NB4 (cell line): ENCODE results near the gene MYO1D.

ENCODE experiments used
- DNase-seq: peaks from one replicate; pipeline ENCODE4 v3.0.0; 2010; ENCODE audit warnings: low read depth
- H3K4me3 ChIP-seq: one replicate; pipeline ENCODE4 v1.5.1; 2011; ENCODE audit warnings: mild to moderate bottlenecking, low read depth, low read length, moderate library complexity
- MYC ChIP-seq: IDR thresholded peaks from 2 replicates; pipeline ENCODE4 v1.6.1; 2011; ENCODE audit warnings: low read depth, low read length
- POLR2A ChIP-seq: IDR thresholded peaks from 2 replicates; pipeline ENCODE4 v1.6.1; 2011; ENCODE audit warnings: mild to moderate bottlenecking; ENCODE audit not compliant: insufficient read length; ENCODE audit errors: extremely low read depth
- TF ChIP-seq, protein P1 (sequence below): IDR thresholded peaks from 2 replicates; pipeline ENCODE4 v1.6.1; 2011; ENCODE audit warnings: low read depth, low read length
- TF ChIP-seq, protein P2 (sequence below): IDR thresholded peaks from one replicate; pipeline ENCODE4 v1.5.1; 2012; ENCODE audit warnings: low read depth, low read length

The MYO1D gene

GRCh38 chr17:32697728-32698625 lies 178.9 kb downstream of the MYO1D start:
- TF ChIP-seq, protein P1, sequence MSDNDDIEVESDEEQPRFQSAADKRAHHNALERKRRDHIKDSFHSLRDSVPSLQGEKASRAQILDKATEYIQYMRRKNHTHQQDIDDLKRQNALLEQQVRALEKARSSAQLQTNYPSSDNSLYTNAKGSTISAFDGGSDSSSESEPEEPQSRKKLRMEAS: no peak
- TF ChIP-seq MYC: no peak
- DNase-seq: no peak
- H3K4me3 ChIP-seq: no peak overlapping the region

DNA sequence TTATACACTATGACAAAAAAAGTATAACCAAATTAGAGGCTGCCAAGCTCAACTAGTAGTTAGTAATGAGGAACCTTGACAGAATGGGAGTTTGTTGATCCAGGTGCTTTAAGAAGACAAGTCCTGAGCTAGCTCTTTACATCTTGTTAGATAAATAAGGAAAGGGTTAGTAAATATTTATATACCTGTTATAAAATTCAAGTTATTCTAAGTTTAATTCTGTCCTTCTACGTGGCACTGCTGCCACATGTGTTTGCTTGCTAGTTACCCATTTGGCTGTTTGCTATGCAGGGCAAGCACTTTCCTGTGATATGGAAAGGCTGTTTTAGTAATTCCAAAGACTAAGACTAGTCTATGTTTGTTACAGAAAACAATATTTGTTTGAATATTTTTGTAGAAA lies 180.5 kb downstream of the MYO1D start:
- no peak for DNase-seq
- H3K4me3 ChIP-seq: no peak overlapping the region
- TF ChIP-seq, protein P1: no peak
- TF ChIP-seq, protein P2, sequence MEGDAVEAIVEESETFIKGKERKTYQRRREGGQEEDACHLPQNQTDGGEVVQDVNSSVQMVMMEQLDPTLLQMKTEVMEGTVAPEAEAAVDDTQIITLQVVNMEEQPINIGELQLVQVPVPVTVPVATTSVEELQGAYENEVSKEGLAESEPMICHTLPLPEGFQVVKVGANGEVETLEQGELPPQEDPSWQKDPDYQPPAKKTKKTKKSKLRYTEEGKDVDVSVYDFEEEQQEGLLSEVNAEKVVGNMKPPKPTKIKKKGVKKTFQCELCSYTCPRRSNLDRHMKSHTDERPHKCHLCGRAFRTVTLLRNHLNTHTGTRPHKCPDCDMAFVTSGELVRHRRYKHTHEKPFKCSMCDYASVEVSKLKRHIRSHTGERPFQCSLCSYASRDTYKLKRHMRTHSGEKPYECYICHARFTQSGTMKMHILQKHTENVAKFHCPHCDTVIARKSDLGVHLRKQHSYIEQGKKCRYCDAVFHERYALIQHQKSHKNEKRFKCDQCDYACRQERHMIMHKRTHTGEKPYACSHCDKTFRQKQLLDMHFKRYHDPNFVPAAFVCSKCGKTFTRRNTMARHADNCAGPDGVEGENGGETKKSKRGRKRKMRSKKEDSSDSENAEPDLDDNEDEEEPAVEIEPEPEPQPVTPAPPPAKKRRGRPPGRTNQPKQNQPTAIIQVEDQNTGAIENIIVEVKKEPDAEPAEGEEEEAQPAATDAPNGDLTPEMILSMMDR: no peak
- TF ChIP-seq POLR2A: no peak
- TF ChIP-seq MYC: no peak

- DNase-seq: no peak
- no peak for TF ChIP-seq POLR2A
- TF ChIP-seq, protein P1: no peak
- TF ChIP-seq MYC: no peak
- TF ChIP-seq, protein P2: no peak
Measured at GRCh38 chr17:32695864-32696263, 181.1 kb downstream of the MYO1D start.

GRCh38 chr17:32693194-32693897 lies 183.6 kb downstream of the MYO1D start:
- no peak overlapping the region for H3K4me3 ChIP-seq
- DNase-seq: no peak
- TF ChIP-seq MYC (no peak), POLR2A (no peak)
- TF ChIP-seq, protein P2: no peak
- TF ChIP-seq, protein P1: no peak

More at GRCh38 chr17:32695864-32696263, 181.1 kb downstream of the MYO1D start:
- no peak overlapping the region for H3K4me3 ChIP-seq

DNA sequence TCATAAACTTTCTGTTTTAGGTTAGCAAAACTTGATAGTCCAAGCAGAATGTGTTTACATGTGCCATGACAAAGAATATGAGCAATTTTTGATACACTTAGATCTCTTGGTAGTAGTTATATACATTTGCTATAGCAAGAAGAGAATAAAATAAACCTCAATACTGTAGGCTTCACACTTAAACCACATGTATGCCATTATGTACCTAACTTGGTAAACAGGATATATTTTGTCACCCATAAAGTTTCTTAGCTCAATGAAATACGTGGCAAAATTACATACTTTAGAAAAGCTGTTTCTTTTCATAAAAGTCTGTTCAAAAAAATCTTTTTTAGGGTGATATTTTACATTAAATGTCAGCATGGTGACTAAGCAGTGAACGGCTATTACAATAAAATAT lies 184.7 kb downstream of the MYO1D start:
- no peak overlapping the region for H3K4me3 ChIP-seq
- no peak for DNase-seq
- TF ChIP-seq POLR2A (no peak), MYC (no peak)
- TF ChIP-seq, protein P2: no peak
- TF ChIP-seq, protein P1: no peak

GRCh38 chr17:32689348-32689747 lies 187.6 kb downstream of the MYO1D start:
- DNase-seq: no peak
- H3K4me3 ChIP-seq: no peak overlapping the region
- TF ChIP-seq, protein P1: no peak
- TF ChIP-seq, protein P2: no peak
- TF ChIP-seq POLR2A (no peak), MYC (no peak)
